ENCODE data around the gene IQSEC2.

The IQSEC2 gene

DNA sequence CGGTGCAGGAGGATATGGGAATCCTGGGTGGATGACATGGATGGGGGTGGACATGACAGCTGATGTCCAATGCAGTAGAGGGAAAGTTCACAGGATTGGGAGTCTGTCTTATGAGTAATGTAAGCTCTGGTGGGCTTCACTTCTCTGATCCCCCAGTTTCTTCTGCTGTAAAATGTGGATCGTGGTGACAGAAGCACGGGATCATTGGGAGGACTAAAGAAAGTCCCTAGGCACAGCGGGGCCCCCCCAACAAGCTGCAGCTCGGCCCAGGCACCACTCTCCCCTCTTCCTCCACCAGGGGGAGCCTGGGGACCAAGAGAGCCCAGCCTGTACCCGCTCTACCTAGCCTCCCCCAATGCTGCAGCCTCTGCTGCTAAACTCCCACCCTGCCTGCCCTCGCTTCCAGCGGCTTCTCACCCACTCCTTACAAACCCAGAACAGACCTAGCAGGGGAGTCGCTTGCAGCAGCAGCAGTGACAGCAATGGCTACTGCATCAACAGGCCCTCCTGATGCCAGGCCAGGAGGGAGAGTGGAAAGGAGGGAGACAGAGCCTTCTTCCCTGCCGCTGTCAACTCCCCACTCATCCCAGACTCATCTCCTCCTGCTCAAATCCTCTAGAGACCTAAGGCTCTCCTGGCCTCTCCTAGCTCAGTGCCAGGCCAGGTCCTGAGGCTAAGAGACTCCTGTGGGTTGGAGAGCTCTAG is 36.1 kb upstream of the IQSEC2 start:
- H3K36me3 ChIP-seq: no peaks in the 10 kb centered on the region
- no peak overlapping the region for H3K4me3 ChIP-seq
- intact Hi-C loops (cut with DNase I; ENCODE audit: low total_unique reads): loop anchor here (5.0 kb wide), 1 partner anchor 125 kb away; no protein-coding TSS in a partner anchor
- peaks cover 0 to 30% (median 12%) of the 10 kb centered on the region in 4 donors for H3K4me1 ChIP-seq
- no peaks in the 10 kb centered on the region for H3K9me3 ChIP-seq
- no peaks in the 10 kb centered on the region for H3K27me3 ChIP-seq
- no peak overlapping the region for H3K27ac ChIP-seq
- TF ChIP-seq, protein P1, sequence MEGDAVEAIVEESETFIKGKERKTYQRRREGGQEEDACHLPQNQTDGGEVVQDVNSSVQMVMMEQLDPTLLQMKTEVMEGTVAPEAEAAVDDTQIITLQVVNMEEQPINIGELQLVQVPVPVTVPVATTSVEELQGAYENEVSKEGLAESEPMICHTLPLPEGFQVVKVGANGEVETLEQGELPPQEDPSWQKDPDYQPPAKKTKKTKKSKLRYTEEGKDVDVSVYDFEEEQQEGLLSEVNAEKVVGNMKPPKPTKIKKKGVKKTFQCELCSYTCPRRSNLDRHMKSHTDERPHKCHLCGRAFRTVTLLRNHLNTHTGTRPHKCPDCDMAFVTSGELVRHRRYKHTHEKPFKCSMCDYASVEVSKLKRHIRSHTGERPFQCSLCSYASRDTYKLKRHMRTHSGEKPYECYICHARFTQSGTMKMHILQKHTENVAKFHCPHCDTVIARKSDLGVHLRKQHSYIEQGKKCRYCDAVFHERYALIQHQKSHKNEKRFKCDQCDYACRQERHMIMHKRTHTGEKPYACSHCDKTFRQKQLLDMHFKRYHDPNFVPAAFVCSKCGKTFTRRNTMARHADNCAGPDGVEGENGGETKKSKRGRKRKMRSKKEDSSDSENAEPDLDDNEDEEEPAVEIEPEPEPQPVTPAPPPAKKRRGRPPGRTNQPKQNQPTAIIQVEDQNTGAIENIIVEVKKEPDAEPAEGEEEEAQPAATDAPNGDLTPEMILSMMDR (IDR thresholded peaks at IDR 0.05): peak; percentile 60 to 61
- peak; percentile 41 to 68 for DNase-seq

DNA sequence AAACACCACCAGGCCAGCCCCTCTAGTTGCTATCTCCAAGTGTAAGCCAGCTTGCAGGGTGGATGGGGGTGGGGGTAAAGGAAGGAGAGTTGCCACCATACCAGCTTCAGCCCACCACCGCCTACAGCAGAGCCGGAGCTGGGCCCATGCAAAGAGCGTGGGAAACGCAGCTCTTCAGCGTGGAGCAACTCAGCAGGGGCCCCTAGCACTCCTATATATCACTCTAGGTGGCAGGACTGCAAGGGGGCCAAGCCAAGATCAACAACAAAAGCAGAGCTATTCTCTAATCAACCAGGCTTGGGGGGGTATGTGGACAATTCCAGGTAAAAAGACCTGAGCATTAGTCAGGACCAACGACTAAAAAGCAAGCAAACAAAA is 35.5 kb upstream of the IQSEC2 start:
- no peaks in the 10 kb centered on the region for H3K36me3 ChIP-seq
- peaks cover 0 to 30% (median 12%) of the 10 kb centered on the region in 4 donors for H3K4me1 ChIP-seq
- no peak overlapping the region for H3K27ac ChIP-seq
- no peak for DNase-seq
- no peaks in the 10 kb centered on the region for H3K27me3 ChIP-seq
- H3K9me3 ChIP-seq: no peaks in the 10 kb centered on the region
- TF ChIP-seq, protein P1 (IDR thresholded peaks at IDR 0.05): no peak
- H3K4me3 ChIP-seq: no peak overlapping the region
- intact Hi-C loops (cut with DNase I; ENCODE audit: low total_unique reads): loop anchor here (5.0 kb wide), 1 partner anchor 125 kb away; no protein-coding TSS in a partner anchor

DNA sequence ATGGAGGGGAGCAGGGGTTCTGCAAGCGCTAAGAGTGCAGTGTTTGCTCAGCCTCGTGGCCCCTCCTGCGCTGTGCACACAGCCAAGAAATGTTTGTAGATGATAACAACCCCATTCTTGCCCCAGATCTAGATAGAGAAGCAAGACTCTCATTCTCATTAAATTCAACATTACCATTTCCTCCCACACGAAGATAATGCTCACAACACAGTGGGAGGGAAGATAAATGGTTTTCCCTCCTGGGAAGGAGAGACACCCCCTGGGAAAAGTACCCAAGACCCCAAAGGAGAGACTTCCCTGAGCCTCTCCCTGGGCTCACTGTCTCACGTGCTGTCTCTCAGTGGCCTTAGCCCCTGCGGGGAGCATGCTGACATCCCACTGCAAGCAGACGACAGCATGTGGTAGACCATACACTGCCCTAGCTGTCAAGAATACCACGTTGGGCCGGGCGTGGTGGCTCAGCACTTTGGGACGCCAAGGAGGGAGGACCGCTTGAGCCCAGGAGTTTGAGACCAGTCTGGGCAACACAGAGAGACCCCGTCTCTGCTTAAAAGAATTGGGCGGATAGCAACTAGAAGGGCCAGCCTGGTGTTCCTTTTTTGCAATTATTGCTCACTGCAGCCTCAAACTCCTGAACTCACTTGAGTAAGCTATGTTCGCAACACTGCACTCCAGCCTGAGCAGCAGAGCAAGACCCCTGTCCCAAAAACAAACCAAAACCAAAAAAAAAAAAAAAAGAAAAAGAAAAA is 34.9 kb upstream of the IQSEC2 start:
- Histone ChIP-seq H3K27ac (no peak overlapping the region), H3K36me3 (no peaks in the 10 kb centered on the region), H3K27me3 (no peaks in the 10 kb centered on the region), H3K4me1 (peaks cover 0 to 27% (median 12%) of the 10 kb centered on the region in 4 donors), H3K4me3 (no peak overlapping the region), H3K9me3 (no peaks in the 10 kb centered on the region)
- intact Hi-C loops (cut with DNase I; ENCODE audit: low total_unique reads): loop anchor here (5.0 kb wide), 1 partner anchor 126 kb away; no protein-coding TSS in a partner anchor
- TF ChIP-seq, protein P1 (IDR thresholded peaks at IDR 0.05): no peak
- no peak for DNase-seq

DNA sequence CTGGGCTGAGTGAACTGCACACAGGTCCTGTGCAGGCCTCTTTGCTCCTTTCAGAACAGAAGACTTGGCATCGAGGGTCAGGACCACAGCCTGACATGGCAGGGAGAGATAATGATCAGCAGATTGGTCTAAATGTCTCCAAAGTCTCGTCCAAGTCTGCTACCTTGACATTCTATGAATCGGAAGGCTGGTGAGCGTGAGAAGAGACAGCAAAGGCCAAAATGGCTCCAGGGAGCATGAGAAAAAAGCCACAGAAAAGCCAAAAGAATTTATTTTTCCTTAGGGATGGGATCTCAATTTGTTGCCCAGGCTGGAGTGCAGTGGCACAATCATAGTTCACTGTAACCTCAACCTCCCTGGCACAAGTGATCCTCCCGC is 32.3 kb upstream of the IQSEC2 start:
- Histone ChIP-seq H3K36me3 (no peaks in the 10 kb centered on the region), H3K27me3 (no peaks in the 10 kb centered on the region), H3K4me3 (no peak overlapping the region), H3K27ac (no peak overlapping the region), H3K9me3 (no peaks in the 10 kb centered on the region), H3K4me1 (peaks cover 0 to 8% (median under 1%) of the 10 kb centered on the region in 4 donors)
- DNase-seq: no peak
- TF ChIP-seq, protein P1 (IDR thresholded peaks at IDR 0.05): no peak
- intact Hi-C loops (cut with DNase I; ENCODE audit: low total_unique reads): no loop called here

DNA sequence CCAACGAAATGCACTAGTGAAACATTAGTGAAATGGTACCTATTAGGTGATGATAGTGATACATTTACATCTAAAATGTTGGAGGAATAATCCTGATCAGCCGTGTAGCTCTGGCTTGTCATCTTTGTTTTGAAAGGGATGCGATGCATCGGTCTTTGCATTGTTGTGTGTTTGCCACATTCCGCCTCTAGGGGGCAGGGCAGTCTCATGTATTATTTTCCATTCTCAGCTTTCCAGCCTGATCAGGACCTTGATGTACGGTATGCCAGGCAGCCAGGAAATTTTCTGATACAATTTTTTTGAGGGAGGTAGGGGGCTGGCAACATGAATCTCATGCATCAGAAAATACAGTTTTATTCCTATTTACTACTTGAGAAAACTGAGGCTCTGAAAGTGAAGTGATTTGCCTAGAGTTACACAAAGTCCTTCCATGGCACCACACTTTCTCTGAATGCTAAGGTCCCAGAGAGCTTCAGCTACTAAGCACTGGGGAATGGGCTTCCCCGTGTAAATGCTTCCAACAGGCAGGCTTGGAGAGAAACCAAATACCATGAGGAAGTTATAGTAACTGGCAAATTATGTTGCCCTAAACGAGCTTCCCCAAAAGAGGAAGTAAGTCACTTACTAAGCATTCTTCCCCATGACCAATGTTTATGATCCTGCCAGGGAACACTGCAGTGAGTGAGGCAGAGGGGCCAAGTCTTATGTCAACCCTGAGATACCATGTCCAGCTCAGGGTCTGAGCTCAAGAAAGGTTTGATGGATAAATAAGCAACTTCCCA is 31.8 kb upstream of the IQSEC2 start:
- Histone ChIP-seq H3K4me3 (no peak overlapping the region), H3K27ac (no peak overlapping the region), H3K9me3 (no peaks in the 10 kb centered on the region), H3K36me3 (no peaks in the 10 kb centered on the region), H3K4me1 (peaks cover 0 to 8% (median 0%) of the 10 kb centered on the region in 4 donors), H3K27me3 (no peaks in the 10 kb centered on the region)
- TF ChIP-seq, protein P1 (IDR thresholded peaks at IDR 0.05): peak; percentile 50 to 58
- intact Hi-C loops (cut with DNase I; ENCODE audit: low total_unique reads): no loop called here
- DNase-seq: peak; percentile 48 to 70

All from tibial artery (tissue), 4 donors.